Stimulated activated CD4-positive, alpha-beta T cell treated with anti-CD3 and anti-CD28 coated beads, Interleukin-2, amount 100 ng/mL, for 4 hours (primary cell): Measurements from ENCODE around the gene TSC22D1.
"Not testable (repeated sequence)": the region's sequence is repeated elsewhere in the genome, so short reads cannot be mapped to it uniquely, and the experiment has no call there.

ENCODE experiments used
- DNase-seq: peaks from one replicate; pipeline ENCODE4 v3.0.0-alpha.2; 2020; ENCODE audit warnings: low read depth

The TSC22D1 gene

DNA sequence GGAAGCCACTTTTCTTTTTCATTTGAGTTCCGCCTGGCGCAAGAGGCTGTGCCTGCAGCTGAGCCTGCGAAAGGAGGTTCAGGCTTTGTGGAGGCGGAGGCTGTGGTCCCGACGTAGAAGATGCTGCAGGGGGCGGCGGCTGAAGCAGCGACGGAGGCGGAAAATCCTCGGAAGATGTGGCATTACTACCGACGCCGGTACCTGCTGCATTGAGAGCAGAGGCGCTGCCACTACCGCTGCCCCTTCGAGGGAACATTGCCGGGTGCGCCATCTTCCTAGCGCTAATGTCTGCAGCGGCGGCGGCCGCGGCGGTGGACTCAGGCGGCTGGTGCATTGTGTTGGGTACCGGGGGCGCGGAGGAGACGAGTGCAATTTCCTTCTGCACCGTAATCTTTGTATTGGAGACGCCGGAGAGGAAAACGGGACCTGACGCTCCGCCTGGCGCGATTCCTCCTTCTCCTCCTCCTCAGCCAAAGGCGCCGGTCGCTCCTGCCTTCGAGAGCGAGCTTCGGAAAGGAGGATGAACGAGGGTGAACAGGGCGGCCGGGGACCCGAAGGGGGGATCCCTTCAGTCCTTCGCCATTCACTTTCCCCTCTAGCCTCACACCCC, at the start of gene TSC22D1:
Gene TSC22D1, minus strand, starts transcription at position 590 of the 610 bp plus-strand sequence. Its CDS starts 256 bp downstream, at position 334.
- DNase-seq = peak; percentile 69

DNA sequence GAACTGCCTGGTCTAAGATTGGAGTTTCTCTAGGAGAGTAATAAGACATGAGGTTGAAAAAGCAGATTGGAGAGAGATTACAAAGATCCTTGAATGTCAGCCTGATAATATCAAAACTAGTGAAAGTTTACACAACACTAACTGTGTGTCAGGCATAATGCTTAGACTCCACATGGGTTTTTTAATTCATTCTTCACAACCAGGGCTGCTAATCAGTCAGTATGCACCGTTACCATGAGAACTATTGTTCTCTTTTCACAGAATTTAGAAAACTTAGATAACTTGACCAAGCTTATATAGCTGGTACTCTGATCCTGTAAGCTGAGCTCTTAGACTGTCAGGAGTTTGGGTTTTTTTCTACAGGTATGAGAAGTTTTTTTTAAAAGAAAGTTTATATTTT, 46.6 kb upstream of the TSC22D1 start:
- DNase-seq = no peak

DNA sequence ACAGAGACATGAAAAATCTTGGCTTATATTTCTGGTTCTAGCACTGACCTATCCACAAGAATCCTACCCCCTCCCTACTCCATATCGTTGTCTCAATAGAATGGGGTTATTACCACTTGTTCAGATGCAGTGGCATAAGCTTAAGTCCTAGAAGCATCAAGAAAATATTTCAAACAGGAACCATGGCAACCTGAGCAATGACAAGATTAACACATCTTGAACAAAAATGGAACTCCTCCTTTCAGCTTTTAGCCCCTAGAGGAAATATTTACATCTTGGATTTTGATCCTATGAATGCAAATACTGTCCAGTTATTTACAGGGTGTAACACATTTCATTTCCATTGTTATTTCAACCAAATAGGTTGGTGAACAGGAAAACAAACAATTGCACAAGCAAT, 46.1 kb upstream of the TSC22D1 start:
- DNase-seq = no peak

DNA sequence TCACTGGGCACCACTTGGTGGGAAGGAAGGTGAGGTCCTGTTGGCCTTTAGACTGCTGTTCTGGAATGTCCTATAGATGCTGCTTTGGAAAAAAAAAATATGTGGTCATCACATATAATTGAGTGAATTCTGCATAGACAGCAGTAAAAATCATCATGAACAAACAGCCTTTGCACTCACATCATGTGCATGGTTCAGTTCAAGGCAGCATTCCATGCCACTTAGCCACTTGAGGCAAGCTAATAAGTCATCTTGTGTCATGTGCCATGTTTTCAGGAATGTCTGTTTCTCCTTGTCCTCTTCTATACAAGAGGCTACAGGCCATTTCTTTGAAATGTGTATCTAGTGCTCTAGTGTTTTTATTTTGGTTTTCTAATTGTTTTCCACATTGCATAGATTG, 43.9 kb upstream of the TSC22D1 start:
- no peak for DNase-seq

DNA sequence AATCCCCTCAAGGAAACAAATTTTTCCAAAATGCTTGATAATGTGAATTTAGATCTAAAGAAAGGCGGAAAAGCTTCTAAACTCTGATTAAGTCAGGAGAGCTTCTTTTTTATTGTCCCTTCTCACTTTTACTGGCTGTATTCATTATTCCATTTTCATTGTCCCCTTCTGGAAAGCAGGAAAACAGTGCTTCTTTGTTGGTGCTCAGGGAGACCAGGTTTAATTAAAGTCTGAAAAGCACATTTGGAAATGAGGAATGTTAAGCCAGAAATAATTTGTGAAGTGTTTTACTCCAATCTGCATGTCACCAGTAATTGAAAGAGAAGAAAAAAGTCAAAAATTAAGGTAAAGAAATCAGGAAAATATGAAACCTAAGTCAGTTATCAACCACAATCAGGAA, 43.5 kb upstream of the TSC22D1 start:
- no peak for DNase-seq

DNA sequence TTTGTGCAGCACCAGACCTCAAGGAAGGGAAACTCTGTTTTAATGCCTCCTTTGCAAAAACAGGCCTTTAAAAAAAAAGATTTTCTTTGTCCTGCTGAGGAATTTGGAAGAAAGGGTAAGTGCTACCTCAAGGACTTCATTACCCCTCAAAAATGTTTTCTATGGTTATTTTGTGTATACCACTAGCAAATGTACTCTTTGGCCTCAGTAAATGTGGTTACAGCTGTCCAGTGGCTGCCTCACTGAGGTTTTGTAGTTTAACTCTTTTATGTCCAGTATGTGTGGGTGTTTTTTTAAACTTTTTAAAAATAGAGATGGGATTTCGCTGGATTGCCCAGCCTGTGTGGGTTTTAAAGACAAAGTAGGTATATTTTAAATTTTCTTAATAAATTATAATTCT, 42.2 kb upstream of the TSC22D1 start:
- no peak for DNase-seq

DNA sequence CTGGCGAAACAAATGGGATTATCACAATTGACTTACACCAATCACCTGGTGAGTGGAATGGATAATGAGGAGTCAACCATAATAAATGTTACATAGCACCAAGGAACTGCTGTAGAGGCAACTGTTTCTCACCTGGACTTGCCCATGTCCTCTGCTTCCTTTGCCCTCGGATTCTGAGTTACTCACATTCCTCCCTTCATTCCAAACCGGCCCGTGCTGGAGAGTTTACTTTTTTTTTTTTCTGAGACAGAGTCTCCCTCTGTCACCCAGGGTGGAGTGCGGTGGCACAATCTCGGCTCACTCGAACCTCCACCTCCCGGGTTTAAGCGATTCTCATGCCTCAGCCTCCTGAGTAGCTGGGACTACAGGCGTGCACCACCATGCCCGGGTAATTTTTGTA, 41.5 kb upstream of the TSC22D1 start:
- DNase-seq = no peak

DNA sequence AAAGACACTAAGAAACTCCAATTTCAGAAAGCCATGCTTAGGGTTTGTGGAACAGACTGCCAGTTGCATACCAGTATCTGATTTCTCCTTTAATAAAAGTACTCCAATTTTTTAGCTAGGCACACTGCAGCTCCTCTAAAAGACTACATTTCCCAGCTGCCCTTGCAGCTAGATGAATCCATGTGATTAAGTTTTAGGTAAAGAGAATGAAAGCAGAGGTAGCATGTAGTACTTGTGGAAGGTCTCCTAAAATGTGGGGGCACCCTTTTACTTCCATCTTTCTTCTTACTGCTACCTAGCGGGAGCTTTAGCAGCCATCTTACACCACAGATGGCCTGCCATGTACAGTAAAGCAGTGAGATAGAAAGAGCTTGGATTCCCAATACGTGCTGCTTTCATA, 33.0 kb upstream of the TSC22D1 start:
- no peak for DNase-seq

DNA sequence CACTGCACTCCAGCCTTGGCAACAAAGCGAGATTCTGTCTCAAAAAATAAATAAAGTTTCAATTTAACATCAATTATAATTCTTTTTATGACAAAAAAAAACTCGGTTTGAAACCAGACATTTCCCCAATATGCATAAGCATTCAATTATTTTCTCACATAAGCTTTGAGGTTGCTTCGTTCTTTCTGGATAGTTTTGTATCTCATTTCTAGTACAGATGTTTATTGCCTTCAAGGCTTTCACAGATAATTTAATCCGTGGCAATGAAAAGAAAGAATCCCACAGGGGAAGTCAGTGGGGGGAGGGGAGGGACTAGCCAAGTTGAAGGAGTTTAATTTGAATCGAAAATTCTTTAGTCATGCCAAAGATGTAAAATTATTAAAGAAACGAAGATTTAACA, 29.6 kb upstream of the TSC22D1 start:
- DNase-seq = no peak

DNA sequence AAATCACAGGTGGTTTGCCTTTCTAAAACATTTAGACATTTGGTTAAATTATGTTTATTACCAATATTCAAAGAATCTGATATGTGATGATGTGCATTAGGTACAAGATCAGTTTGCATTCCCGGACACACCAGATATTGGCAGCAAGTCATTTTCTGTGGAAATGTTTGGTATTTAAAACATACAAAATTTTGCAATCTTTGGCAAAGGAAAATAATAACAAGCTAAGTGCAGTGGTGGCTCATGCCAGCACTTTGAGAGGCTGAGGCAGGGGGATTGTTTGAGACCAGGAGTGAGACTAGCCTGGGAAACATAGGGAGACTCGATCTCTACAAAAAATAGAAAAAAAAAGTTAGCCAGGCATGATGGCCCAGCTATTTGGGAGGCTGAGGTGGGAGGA, 29.1 kb upstream of the TSC22D1 start:
- DNase-seq = no peak

DNA sequence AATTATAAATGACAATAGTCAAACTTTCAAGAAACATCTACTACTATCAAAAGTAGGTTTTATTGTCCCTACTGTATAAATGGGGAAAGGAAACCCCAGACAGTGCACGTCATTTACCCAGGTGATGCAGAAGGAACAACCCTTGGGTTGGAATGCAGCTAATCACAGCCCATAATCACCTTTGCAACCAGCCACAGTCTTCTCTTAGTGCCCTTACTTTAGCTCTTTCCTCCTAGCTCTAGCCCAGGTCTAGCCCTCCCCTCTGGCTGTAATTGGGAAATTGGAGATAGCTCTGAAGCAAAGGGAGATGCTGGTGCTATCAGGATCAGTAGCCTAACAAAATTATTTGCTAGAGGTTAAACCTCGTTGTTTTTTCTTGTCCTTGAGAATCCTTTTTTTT, 25.5 kb upstream of the TSC22D1 start:
- no peak for DNase-seq

DNA sequence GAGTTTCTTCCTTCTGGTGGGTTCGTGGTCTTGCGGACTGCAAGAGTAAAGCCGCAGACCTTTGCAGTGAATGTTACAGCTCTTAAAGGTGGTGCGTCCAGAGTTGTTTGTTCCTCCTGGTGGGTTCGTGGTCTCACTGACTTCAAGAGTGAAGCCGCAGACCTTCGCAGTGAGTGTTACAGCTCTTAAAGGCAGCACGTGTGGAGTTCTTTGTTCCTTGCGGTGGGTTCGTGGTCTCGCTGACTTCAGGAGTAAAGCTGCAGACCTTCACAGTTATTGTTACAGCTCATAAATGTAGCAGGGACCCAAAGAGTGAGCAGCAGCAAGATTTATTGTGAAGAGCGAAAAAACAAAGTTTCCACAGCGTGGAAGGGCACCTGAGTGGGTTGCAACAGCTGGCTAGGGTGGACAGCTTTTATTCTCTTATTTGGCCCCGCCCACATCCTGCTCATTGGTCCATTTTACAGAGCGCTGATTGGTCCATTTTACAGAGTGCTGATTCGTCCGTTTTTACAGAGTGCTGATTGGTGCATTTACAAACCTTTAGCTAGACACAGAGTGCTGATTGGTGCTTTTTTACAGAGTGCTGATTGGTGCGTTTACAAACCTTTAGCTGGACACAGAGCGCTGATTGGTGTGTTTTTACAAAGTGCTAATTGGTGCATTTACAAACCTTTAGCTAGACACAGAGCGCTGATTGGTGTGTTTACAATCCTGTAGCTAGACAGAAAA, 17.9 kb upstream of the TSC22D1 start:
- not testable (repeated sequence) for DNase-seq

DNA sequence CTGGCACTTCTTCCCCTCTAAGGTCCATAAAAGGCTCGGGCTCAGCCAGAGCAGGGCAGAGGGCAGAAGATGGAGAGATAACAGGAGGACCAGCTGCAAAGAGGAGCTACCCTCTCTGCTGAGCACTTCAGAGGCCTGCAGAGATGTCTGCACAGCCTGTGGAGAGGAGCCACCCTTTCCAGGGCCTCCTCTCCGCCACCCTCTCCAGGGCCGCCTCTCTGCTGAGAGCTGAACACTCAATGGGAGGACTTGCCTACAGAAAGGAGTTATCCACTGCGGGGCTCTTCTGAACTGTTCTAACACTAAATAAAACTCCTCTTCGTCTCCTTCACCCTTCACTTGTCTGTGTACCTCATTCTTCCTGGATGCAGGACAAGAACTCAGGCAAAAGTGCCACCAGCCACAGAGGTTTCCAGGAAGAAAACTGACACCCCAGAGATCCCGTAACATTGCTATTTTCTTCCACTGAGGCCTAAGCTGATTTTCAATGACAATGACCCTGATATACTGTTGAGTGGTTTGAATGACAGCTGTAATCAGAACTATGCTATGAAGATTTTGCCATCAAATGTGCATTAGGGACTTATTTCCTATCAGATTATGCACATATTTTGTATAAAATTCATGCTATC, 16.2 kb upstream of the TSC22D1 start:
- DNase-seq = no peak

DNA sequence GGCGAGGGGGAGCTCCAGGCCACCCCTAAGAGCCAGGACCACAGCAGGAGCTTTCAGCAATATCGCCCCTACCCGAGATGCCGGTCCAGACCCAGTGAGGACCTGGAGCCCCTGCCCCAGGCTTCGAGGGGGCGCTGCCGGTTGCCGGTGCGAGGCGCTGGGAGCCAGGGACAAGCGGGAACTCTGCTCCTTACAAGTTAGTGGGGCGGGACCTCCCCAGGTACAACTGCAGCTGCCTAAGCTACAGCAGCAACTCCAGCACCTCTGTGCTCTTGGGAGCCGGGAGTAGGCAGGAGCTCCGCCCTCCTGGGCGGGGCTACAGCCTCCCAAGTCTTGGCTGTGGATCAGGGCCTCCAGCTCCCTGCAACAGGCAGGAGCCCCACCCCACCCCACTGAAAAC, 15.2 kb upstream of the TSC22D1 start:
- no peak for DNase-seq

DNA sequence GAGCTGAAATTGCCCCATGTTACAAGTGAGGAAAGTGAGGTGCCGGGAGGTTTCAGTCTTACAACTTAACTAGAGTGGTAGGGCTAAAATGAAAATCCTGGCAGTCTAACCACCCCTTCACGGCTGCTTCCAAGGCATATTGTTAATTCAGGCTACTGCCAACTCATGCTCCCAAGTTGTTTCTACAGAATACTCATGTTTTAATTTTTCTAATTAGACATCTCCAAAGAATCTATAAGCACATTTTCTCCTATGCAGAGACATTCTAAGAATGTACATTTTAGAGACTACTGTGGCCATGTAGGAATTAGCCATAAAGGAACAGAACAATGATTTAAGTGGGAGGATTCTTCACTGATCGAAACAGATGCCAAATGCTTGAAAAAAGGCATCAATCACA, 7.0 kb upstream of the TSC22D1 start:
- DNase-seq = no peak

DNA sequence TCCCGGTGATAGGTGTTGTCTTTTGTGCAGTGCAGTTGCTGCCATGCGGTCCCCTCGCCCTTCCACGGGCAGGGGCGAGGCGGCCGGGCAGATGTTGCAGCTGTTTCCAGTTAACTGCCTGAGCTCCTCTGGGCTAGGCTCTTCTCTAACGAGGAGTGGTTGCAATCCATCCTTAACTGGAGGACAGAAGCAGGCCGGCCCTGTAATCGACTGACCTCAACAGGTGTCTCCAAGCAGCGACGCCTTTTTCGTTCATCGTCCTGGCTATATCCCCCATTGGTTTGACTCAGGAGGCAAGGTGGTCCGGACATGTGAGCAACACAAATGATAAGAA, 1.9 kb upstream of the TSC22D1 start:
- DNase-seq = no peak

DNA sequence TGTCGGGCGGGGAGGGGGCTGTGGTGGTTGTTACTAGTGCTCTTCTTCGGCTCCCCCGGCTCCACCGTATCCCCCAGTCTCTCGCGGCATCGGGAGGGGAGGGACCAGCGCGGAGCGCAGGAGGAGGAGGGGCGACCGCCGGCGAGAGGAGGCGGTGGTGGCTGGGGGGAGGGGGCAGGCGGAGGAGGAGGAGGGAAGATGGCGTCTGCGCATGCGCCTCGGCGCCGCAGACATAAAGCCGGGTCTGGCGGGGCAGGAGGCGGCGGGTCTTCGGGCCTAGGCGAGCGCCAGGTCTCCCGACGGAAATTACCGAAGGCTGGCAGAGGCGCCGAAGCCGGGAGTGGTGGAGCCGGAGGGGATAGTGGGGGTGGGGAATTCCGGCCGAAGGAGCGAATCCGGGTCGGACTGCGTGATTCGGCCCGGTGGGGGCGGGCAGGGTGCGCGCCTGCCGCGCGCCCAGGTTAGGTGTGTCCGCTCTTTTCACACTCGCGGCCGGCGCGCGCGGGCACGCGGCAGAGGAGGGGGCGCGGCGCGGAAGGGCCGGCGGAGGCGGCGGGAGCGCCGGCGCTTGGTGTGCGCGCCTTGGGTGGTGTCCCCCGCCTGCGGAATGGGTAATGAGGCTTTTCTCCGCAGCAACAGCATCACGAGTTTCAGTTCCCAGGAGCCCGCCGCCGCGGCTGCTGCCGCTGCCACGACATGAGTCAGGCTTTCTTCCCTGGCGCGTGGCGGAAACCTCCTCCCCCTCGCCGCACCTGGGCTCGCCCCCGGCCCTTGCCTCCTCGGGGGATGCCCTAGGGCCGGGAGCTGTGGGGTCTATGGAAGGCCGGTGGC, 1.3 kb upstream of the TSC22D1 start:
- peak; percentile 94 for DNase-seq

DNA sequence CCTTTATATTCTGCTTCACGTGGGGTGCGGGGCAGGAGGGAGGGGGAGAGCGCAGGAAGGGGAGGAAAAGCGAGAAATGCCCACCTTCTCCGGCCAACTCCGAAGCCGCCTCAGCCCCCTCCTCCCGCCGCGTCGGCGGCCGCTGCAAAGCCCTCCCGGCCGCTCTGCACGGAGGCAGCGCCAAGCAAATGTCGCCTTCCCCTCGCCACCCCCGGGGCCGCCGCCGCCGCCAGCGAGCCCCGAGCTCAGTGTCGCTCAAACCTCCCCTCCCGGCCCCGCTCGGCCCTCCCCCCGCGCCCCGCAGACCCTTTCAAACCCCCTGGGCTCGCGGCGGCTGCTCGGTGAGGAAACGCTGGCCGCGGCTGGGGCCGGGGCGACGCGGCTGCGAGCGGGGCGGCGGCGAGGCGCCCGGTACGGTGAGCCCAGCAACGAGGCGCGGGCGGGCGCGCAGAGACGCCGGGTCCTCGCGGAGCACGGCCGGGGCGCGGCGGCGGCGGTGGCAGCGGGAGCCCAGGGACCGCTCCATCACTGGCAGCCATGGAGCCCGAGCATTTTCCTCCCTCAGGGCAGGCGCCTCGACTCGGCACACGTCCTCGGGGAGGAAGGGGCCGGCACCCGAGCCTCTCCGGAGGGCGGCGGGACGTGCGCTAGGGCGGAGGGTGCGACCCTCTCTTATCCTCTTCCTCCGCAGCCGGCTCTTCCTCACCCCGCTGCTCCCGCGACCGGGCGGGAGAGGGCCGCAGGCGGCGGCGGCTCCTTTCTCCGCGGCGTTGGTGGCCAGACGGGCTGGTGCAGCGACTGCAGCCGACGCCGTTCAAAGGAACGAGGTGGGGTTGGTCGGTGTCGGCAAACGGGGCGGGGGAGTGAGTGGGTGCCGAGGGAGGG, 463 bp upstream of the TSC22D1 start:
- peak; percentile 6 for DNase-seq

DNA sequence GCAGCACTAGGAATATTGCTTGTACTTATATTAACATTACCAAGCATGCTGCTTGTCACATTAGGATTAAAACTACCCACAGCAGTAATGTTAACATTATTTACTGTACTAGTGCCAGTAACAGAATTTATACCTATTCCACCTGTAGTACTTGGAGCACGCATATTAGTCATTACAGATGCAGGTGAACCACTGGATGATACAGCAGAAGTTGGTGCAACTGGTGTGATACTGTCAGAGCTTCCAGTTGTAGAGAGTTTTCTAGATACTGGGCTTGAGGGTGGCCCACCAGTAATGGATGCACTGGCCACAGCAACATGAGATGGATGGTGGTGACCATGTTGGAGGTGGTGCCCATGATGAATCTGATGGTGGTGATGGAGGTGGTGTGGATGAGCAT, 1.1 kb downstream of the TSC22D1 start:
- DNase-seq = no peak

DNA sequence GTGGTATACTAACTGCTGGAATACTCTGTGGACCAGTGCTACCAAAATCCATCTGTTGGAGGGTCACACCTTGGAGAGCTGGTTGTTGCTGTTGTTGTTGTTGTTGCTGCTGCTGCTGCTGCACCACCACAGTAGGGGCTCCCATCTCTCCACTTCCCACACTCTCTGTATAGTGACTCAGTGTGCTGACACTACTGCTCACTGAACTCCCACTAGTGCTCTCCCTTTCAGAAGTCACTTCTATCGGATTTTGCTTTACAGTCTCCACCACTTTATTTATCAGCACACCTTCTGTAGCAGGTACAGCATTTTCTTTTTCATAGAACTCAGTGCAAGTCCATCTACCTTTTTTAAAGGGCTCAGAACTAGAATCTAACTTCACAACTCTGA, 1.7 kb downstream of the TSC22D1 start:
- no peak for DNase-seq

DNA sequence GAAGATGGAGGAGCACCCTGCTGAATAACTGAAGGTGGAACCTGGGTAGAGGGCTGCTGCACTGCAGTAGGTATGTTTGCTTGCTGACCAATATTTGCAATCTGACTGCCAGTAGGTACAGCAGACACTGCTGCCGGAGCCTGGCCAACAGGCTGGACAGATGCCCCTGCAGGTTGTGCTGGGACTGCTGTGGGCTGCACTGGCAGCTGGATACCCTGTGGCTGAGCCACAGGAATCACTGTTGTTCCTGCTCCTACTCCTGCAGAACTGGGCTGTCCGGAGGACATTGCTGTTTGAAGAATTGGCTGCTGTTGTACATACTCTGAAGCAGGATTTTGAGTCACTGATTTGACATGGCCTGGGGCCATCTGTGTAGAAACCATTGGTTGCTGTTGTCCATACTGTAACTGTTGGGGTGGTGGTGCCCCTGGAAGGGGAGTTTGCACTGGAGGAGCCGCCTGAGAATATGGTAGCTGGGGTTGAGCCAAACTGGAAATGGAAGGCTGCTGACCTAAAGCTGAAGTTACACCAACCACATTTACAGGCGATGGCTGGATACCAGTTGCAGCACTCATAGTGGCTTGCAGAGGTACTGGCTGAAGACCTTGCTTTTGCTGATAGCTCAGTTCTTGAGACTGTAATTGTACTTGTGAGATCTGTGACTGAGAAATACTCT, 2.2 kb downstream of the TSC22D1 start:
- DNase-seq = no peak
